Heart right ventricle (tissue), 16 donors: ENCODE measurements around the gene MZB1. TPM values are rescaled to one million over a fixed set of nuclear protein-coding genes. Genes with fewer than 3 reads are reported as not detected.

Experiments used
- ATAC-seq, 8 donors: fragments of 200-7000 bp; cut with Tn5 transposase; one replicate each; pipeline ENCODE4 v1.9.1; 2020; ENCODE audit warnings: mild to moderate bottlenecking in 8 of 8, moderate library complexity in 8 of 8, moderate number of reproducible peaks in 1 of 8
- DNase-seq, 2 donors: peaks; one replicate each; pipeline ENCODE4 v3.0.0-alpha.2; 2020
- H3K27ac ChIP-seq, 10 donors: fragments of 200-600 bp; sonication (generic) in 2 of 10; one replicate each; pipeline versions ENCODE4 v1.5.0 to v1.8.0; 2020 to 2022; ENCODE audit warnings: mild to moderate bottlenecking in 3 of 10
- H3K27me3 ChIP-seq, 7 donors: fragments of 200-600 bp; one replicate each; pipeline ENCODE4 v1.8.0; 2021 to 2022; ENCODE audit warnings: mild to moderate bottlenecking in 2 of 7
- H3K36me3 ChIP-seq, 9 donors: fragments of 200-600 bp; sonication (generic) in 1 of 9; one replicate each; pipeline versions ENCODE4 v1.5.0 to v1.8.0; 2020 to 2022; ENCODE audit warnings: mild to moderate bottlenecking in 2 of 9
- H3K4me1 ChIP-seq, 9 donors: fragments of 200-600 bp; sonication (generic) in 1 of 9; one replicate each; pipeline versions ENCODE4 v1.5.0 to v1.8.0; 2020 to 2022; ENCODE audit warnings: mild to moderate bottlenecking in 4 of 9
- H3K4me3 ChIP-seq, 10 donors: fragments of 200-600 bp; sonication (generic) in 2 of 10; one replicate each; pipeline versions ENCODE4 v1.5.0 to v1.8.0; 2020 to 2022; ENCODE audit warnings: mild to moderate bottlenecking in 7 of 10, moderate library complexity in 2 of 10
- H3K9me3 ChIP-seq, 11 donors: fragments of 200-600 bp in 10 of 11; sonication (generic) in 2 of 11; one replicate each; pipeline versions ENCODE4 v1.5.0 to v1.8.0; 2013 to 2022; ENCODE audit warnings: mild to moderate bottlenecking in 2 of 11, control low read depth in 1 of 11, moderate library complexity in 1 of 11
- CTCF ChIP-seq, 9 donors: fragments of 200-600 bp; sonication (generic) in 2 of 9; IDR thresholded peaks; one replicate each; pipeline versions ENCODE4 v1.5.0 to v1.8.0; 2021 to 2022; ENCODE audit warnings: antibody characterized with exemption in 9 of 9, mild to moderate bottlenecking in 5 of 9, moderate library complexity in 1 of 9
- WGBS, 2 donors: extraction: QIAGEN DNeasy Blood & Tissue Kit; methylation state at CpG; one replicate each; pipeline ENCODE4 v1.1.7; 2013; ENCODE audit warnings: inconsistent platforms in 1 of 2; 5-methylcytosine and 5-hydroxymethylcytosine counted together
- intact Hi-C, 10 donors: fragments of 100-400 bp; cut with DNase I; formaldehyde crosslinking; loops; one replicate each; pipeline versions ENCODE4 v1.11.1 to v1.14.2; 2022
- polyA plus RNA-seq, 2 donors: library from polyadenylated mRNA; stranded (reverse); fragments of 200-250 nt; gene quantifications; one replicate each; pipeline ENCODE4 v1.2.3, GENCODE V29; 2013
- total RNA-seq, 10 donors: library from RNA; stranded (reverse); fragmentation: NEBNext Ultra II Directional in 3 of 10; extraction: Animal tissue kit (Norgen Biotek cat#: 25700) in 3 of 10; gene quantifications; one replicate each; pipeline versions ENCODE4 v1.2.1 to v1.2.4, GENCODE V29; 2021 to 2023
- donor health status: Arrhythmogenic right ventricular cardiomyopathy.
- donor health status: ischemic (EF 13 %, LVEDD 7.1; RV severe dilation, severe dysfunction).
- donor health status: healthy with polysubstance abuse.
- donor health status: DM: no; HTN: yes; CAD: no.
- donor health status: DM: no; HTN: no; CAD: no.
- donor health status: ischemic (EF 25% LVEDD 6.9; RV normal size, moderate dysfunction).
- donor health status: ischemic (EF 25% LVEDD 5.7; RV mildly dilated, moderate dysfunction).
- donor health status: healthy.
- donor health status: DM: yes; HTN: yes; CAD: no.
- donor health status: Ischemic cardiomyopathy.
- donor health status: ischemic (EF 35%, LVEDD 5.7; RV mildly dilated, moderate dysfunction).
- donor health status: nonischemic (EF 11% LVEDD 7.7; RV severe dilation, severe dysfunction).
- donor health status: DM: yes; HTN: yes; CAD: no.
- donor health status: PGD.
- donor health status: ischemic (EF 29% LVEDD 5.4; RV normal size, mild dysfunction).
- donor health status: nonischemic (EF 23%, LVEDD 6.1; RV moderate dilation, normal function).

MZB1 gene
- total and polyA plus RNA-seq, 12 donors = 0.28 to 6.6 (median 0.66) TPM

- Histone ChIP-seq H3K4me1 (peaks cover 0 to 3% (median 0%) of the 10 kb centered on the region in 9 donors), H3K9me3 (no peaks in the 10 kb centered on the region), H3K27me3 (no peaks in the 10 kb centered on the region), H3K4me3 (no peak overlapping the region), H3K36me3 (peaks cover 0 to 98% (median 34%) of the 10 kb centered on the region in 9 donors), H3K27ac (no peak overlapping the region)
- intact Hi-C loops = loop anchor here in 7 of 10 donors (2.0 to 10.0 kb wide), 5 partner anchors 87 to 339 kb away; no protein-coding TSS in a partner anchor
- DNase-seq (no peak), ATAC-seq (no peak)
- WGBS, 2 donors = 92 to 93% methylated on average over 5 of the region's 5 CpGs
- no peak for TF ChIP-seq CTCF (IDR thresholded peaks at IDR 0.05)
Observed at GRCh38 chr5:139425497-139425896, 35.8 kb upstream of the MZB1 start.

GRCh38 chr5:139422307-139422893 lies 32.7 kb upstream of the MZB1 start:
- H3K36me3 ChIP-seq = peaks cover 0 to 97% (median 21%) of the 10 kb centered on the region in 9 donors
- H3K27me3 ChIP-seq = no peaks in the 10 kb centered on the region
- peak overlapping the region in 1 of 10 donors; percentile 12 for H3K27ac ChIP-seq
- peaks cover 16 to 33% (median 27%) of the 10 kb centered on the region in 9 donors for H3K4me1 ChIP-seq
- ATAC-seq (peak in 4 of 8 donors; percentile 17 to 55 (median 33)), DNase-seq (peak in 1 of 2 donors; percentile 61)
- no peak overlapping the region for H3K4me3 ChIP-seq
- intact Hi-C loops = loop anchor here (1.0 to 10.0 kb wide), 10 partner anchors 90 to 342 kb away; no protein-coding TSS in a partner anchor
- no peaks in the 10 kb centered on the region for H3K9me3 ChIP-seq
- peak; percentile 49 to 95 (median 85) for TF ChIP-seq CTCF (IDR thresholded peaks at IDR 0.05)
- WGBS, 2 donors = 41 to 46% methylated on average over 5 of the region's 5 CpGs

GRCh38 chr5:139419226-139420192 lies 29.8 kb upstream of the MZB1 start:
- TF ChIP-seq CTCF (IDR thresholded peaks at IDR 0.05) = peak in 4 of 9 donors; percentile 15 to 34 (median 29)
- peak overlapping the region; percentile 68 to 93 (median 88) for H3K27ac ChIP-seq
- intact Hi-C loops = loop anchor here in 8 of 10 donors (5.0 to 10.0 kb wide), 7 partner anchors 93 to 345 kb away; partner anchors contain the start of gene MATR3 (in 1 of the 8)
- no peak overlapping the region for H3K4me3 ChIP-seq
- ATAC-seq (peak; percentile 6 to 59 (median 29)), DNase-seq (peak in 1 of 2 donors; percentile 27)
- no peaks in the 10 kb centered on the region for H3K9me3 ChIP-seq
- 34 to 46% methylated on average over 9 of the region's 9 CpGs for WGBS, 2 donors
- H3K4me1 ChIP-seq = peaks cover 39 to 61% (median 55%) of the 10 kb centered on the region in 9 donors
- peaks cover 0 to 71% (median 17%) of the 10 kb centered on the region in 9 donors for H3K36me3 ChIP-seq
- no peaks in the 10 kb centered on the region for H3K27me3 ChIP-seq

- DNase-seq = peak in 1 of 2 donors; percentile 18
- Histone ChIP-seq H3K27ac (peak overlapping the region; percentile 68 to 93 (median 88)), H3K4me3 (no peak overlapping the region), H3K27me3 (no peaks in the 10 kb centered on the region), H3K36me3 (peaks cover 0 to 65% (median 12%) of the 10 kb centered on the region in 9 donors), H3K4me1 (peaks cover 40 to 69% (median 63%) of the 10 kb centered on the region in 9 donors), H3K9me3 (no peaks in the 10 kb centered on the region)
- 39 to 61% methylated on average over 1 of the region's 1 CpG for WGBS, 2 donors
- TF ChIP-seq CTCF (IDR thresholded peaks at IDR 0.05) = no peak
- intact Hi-C loops = loop anchor here in 1 of 10 donors (5.0 kb wide), 1 partner anchor 126 kb away; the partner anchor contains the start of gene MATR3
- ATAC-seq = peak; percentile 47 to 71 (median 57)
Observed at GRCh38 chr5:139418793-139419192, 29.1 kb upstream of the MZB1 start.
